ENCODE results near the gene ACSL3.

- TF ChIP-seq, protein P1, sequence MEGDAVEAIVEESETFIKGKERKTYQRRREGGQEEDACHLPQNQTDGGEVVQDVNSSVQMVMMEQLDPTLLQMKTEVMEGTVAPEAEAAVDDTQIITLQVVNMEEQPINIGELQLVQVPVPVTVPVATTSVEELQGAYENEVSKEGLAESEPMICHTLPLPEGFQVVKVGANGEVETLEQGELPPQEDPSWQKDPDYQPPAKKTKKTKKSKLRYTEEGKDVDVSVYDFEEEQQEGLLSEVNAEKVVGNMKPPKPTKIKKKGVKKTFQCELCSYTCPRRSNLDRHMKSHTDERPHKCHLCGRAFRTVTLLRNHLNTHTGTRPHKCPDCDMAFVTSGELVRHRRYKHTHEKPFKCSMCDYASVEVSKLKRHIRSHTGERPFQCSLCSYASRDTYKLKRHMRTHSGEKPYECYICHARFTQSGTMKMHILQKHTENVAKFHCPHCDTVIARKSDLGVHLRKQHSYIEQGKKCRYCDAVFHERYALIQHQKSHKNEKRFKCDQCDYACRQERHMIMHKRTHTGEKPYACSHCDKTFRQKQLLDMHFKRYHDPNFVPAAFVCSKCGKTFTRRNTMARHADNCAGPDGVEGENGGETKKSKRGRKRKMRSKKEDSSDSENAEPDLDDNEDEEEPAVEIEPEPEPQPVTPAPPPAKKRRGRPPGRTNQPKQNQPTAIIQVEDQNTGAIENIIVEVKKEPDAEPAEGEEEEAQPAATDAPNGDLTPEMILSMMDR (IDR thresholded peaks at IDR 0.05), result no peak
- TF ChIP-seq POLR2A (IDR thresholded peaks at IDR 0.05), result no peak
Observed at GRCh38 chr2:222941510-222942032, 80.7 kb downstream of the ACSL3 start.

All from Peyer's patch (tissue), 4 donors.